ENCODE results near the gene CHRM4. TPM values are rescaled to one million over a fixed set of nuclear protein-coding genes. Genes with fewer than 3 reads are reported as not detected.

The CHRM4 gene
- total RNA-seq, 1 experiment from 2014 or later = 0.42 TPM

GRCh38 chr11:46417711-46418110 lies 26.1 kb upstream of the CHRM4 start:
- Histone ChIP-seq H3K36me3 (peaks cover 23% of the 10 kb centered on the region), H3K27me3 (replicated peaks) (no peaks in the 10 kb centered on the region), H3K4me3 (no peak overlapping the region), H3K9me3 (replicated peaks) (no peaks in the 10 kb centered on the region), H3K27ac (no peak overlapping the region), H3K4me1 (replicated peaks) (no peaks in the 10 kb centered on the region)
- DNase-seq (ENCODE audit: low read depth in 1 of 2, low spot score in 2 of 2) = no peak

GRCh38 chr11:46414879-46415278 lies 23.3 kb upstream of the CHRM4 start:
- Histone ChIP-seq H3K9me3 (replicated peaks) (no peaks in the 10 kb centered on the region), H3K4me1 (replicated peaks) (no peaks in the 10 kb centered on the region), H3K27ac (no peak overlapping the region), H3K27me3 (replicated peaks) (no peaks in the 10 kb centered on the region), H3K36me3 (peaks cover 21% of the 10 kb centered on the region), H3K4me3 (no peak overlapping the region)
- no peak for DNase-seq (ENCODE audit: low read depth in 1 of 2, low spot score in 2 of 2)

DNA sequence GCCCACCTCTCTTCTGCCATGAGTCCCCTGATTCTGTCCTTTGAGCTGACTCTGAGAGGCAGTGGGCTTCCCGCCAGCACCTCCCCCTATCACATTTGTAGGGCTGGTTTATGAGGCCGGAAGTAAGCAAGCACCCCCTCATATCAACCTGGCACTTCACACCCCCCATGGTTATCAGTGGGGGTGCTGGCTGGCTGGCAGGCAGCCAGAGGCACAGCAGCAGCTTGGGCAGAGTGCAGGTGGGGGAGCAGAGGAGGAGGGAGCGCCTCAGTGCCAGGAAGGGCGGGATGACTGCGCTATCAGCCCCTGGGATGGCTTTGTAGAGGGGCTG lies 22.9 kb upstream of the CHRM4 start:
- Histone ChIP-seq H3K27me3 (replicated peaks) (no peaks in the 10 kb centered on the region), H3K36me3 (peaks cover 25% of the 10 kb centered on the region), H3K4me3 (no peak overlapping the region), H3K27ac (no peak overlapping the region), H3K4me1 (replicated peaks) (no peaks in the 10 kb centered on the region), H3K9me3 (replicated peaks) (no peaks in the 10 kb centered on the region)
- DNase-seq (ENCODE audit: low read depth in 1 of 2, low spot score in 2 of 2) = no peak

- no peak overlapping the region for H3K4me3 ChIP-seq
- DNase-seq (ENCODE audit: low read depth in 1 of 2, low spot score in 2 of 2) = no peak
These were observed 22.3 kb upstream of the CHRM4 start for GRCh38 chr11:46413760-46414465.

GRCh38 chr11:46410021-46410420 lies 18.4 kb upstream of the CHRM4 start:
- Histone ChIP-seq H3K4me3 (no peak overlapping the region), H3K4me1 (replicated peaks) (no peaks in the 10 kb centered on the region), H3K36me3 (peaks cover 30% of the 10 kb centered on the region), H3K27me3 (replicated peaks) (no peaks in the 10 kb centered on the region), H3K9me3 (replicated peaks) (no peaks in the 10 kb centered on the region), H3K27ac (no peak overlapping the region)
- DNase-seq (ENCODE audit: low read depth in 1 of 2, low spot score in 2 of 2) = no peak

More at GRCh38 chr11:46413760-46414465, 22.3 kb upstream of the CHRM4 start:
- no peak overlapping the region for H3K27ac ChIP-seq
- no peaks in the 10 kb centered on the region for H3K4me1 ChIP-seq (replicated peaks)
- H3K9me3 ChIP-seq (replicated peaks) = no peaks in the 10 kb centered on the region
- peaks cover 27% of the 10 kb centered on the region for H3K36me3 ChIP-seq
- H3K27me3 ChIP-seq (replicated peaks) = no peaks in the 10 kb centered on the region

GRCh38 chr11:46408407-46408986 lies 16.9 kb upstream of the CHRM4 start:
- Histone ChIP-seq H3K27me3 (replicated peaks) (no peaks in the 10 kb centered on the region), H3K4me1 (replicated peaks) (no peaks in the 10 kb centered on the region), H3K27ac (no peak overlapping the region), H3K4me3 (no peak overlapping the region), H3K36me3 (peaks cover 30% of the 10 kb centered on the region), H3K9me3 (replicated peaks) (no peaks in the 10 kb centered on the region)
- no peak for DNase-seq (ENCODE audit: low read depth in 1 of 2, low spot score in 2 of 2)

- Histone ChIP-seq H3K4me1 (replicated peaks) (no peaks in the 10 kb centered on the region), H3K36me3 (peaks cover 36% of the 10 kb centered on the region), H3K9me3 (replicated peaks) (no peaks in the 10 kb centered on the region), H3K4me3 (no peak overlapping the region), H3K27ac (no peak overlapping the region), H3K27me3 (replicated peaks) (no peaks in the 10 kb centered on the region)
- no peak for DNase-seq (ENCODE audit: low read depth in 1 of 2, low spot score in 2 of 2)
These were observed 16.1 kb upstream of the CHRM4 start for GRCh38 chr11:46407635-46408034.

- Histone ChIP-seq H3K27me3 (replicated peaks) (no peaks in the 10 kb centered on the region), H3K9me3 (replicated peaks) (no peaks in the 10 kb centered on the region), H3K27ac (no peak overlapping the region), H3K4me3 (no peak overlapping the region), H3K36me3 (peaks cover 30% of the 10 kb centered on the region), H3K4me1 (replicated peaks) (no peaks in the 10 kb centered on the region)
- DNase-seq (ENCODE audit: low read depth in 1 of 2, low spot score in 2 of 2) = no peak
These were observed 13.0 kb upstream of the CHRM4 start for GRCh38 chr11:46404476-46405017.

- no peaks in the 10 kb centered on the region for H3K4me1 ChIP-seq (replicated peaks)
- DNase-seq (ENCODE audit: low read depth in 1 of 2, low spot score in 2 of 2) = no peak
- H3K9me3 ChIP-seq (replicated peaks) = no peaks in the 10 kb centered on the region
- peaks cover 21% of the 10 kb centered on the region for H3K36me3 ChIP-seq
- H3K4me3 ChIP-seq = no peak overlapping the region
- no peaks in the 10 kb centered on the region for H3K27me3 ChIP-seq (replicated peaks)
- no peak overlapping the region for H3K27ac ChIP-seq
These were observed 11.7 kb upstream of the CHRM4 start for GRCh38 chr11:46402957-46403902.

- DNase-seq (ENCODE audit: low read depth in 1 of 2, low spot score in 2 of 2) = no peak
- H3K9me3 ChIP-seq (replicated peaks) = no peaks in the 10 kb centered on the region
- H3K36me3 ChIP-seq = no peaks in the 10 kb centered on the region; the same call in 1 of the 2 replicates
- no peak overlapping the region for H3K27ac ChIP-seq
- H3K27me3 ChIP-seq (replicated peaks) = no peaks in the 10 kb centered on the region
- peaks cover 6% of the 10 kb centered on the region for H3K4me1 ChIP-seq (replicated peaks)
- no peak overlapping the region for H3K4me3 ChIP-seq
These were observed 6.0 kb upstream of the CHRM4 start for GRCh38 chr11:46397526-46397925.

DNA sequence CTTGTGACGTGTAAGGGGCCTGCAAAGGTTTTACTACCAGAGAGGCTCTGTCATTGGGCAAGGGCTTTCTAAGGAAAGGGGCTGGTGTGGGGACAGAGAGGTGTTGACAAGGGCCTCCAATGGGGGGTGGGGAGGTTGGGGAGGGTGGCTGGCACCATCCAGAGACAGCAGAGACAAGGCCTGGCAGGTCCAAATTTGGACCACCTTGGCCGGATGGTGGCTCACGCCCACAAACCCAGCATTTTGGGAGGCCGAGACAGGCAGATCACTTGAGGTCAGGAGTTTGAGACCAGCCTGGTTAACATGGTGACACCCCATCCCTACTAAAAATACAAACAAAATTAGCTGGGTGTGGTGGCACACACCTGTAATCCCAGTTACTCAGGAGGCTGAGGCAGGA lies 2.2 kb upstream of the CHRM4 start:
- Histone ChIP-seq H3K27ac (no peak overlapping the region), H3K9me3 (replicated peaks) (peaks cover 4% of the 10 kb centered on the region), H3K4me1 (replicated peaks) (peaks cover 39% of the 10 kb centered on the region), H3K36me3 (no peaks in the 10 kb centered on the region; the same call in 1 of the 2 replicates), H3K27me3 (replicated peaks) (peaks cover 25% of the 10 kb centered on the region), H3K4me3 (no peak overlapping the region)
- DNase-seq (ENCODE audit: low read depth in 1 of 2, low spot score in 2 of 2) = no peak

GRCh38 chr11:46393231-46393616 lies 1.6 kb upstream of the CHRM4 start:
- no peak overlapping the region for H3K4me3 ChIP-seq
- no peaks in the 10 kb centered on the region; the same call in 1 of the 2 replicates for H3K36me3 ChIP-seq
- H3K9me3 ChIP-seq (replicated peaks) = peaks cover 4% of the 10 kb centered on the region
- DNase-seq (ENCODE audit: low read depth in 1 of 2, low spot score in 2 of 2) = no peak
- no peak overlapping the region for H3K27ac ChIP-seq
- H3K27me3 ChIP-seq (replicated peaks) = peaks cover 30% of the 10 kb centered on the region
- peaks cover 39% of the 10 kb centered on the region for H3K4me1 ChIP-seq (replicated peaks)

- DNase-seq (ENCODE audit: low read depth in 1 of 2, low spot score in 2 of 2) = peak; percentile 72 to 81
- H3K4me1 ChIP-seq (replicated peaks) = peaks cover 39% of the 10 kb centered on the region
These were observed 1.1 kb upstream of the CHRM4 start for GRCh38 chr11:46392421-46393230.

More at GRCh38 chr11:46392421-46393230, 1.1 kb upstream of the CHRM4 start:
- peaks cover 4% of the 10 kb centered on the region for H3K9me3 ChIP-seq (replicated peaks)
- H3K27ac ChIP-seq = no peak overlapping the region
- H3K4me3 ChIP-seq = peak overlapping the region; percentile 61
- H3K27me3 ChIP-seq (replicated peaks) = peaks cover 33% of the 10 kb centered on the region
- H3K36me3 ChIP-seq = no peaks in the 10 kb centered on the region; the same call in 1 of the 2 replicates

Data from SJSA1 (cell line).